Neural cell (in vitro differentiated cells): Measurements from ENCODE around the gene CHORDC1. TPM values are rescaled to one million over a fixed set of nuclear protein-coding genes. Genes with fewer than 3 reads are reported as not detected.

Experiments
- H2AFZ ChIP-seq: fragments of 200-600, 300-800 bp; sonication (generic), shearing (Covaris generic); 2 replicates; pipeline ENCODE4 v1.6.0; 2014; ENCODE audit warnings: low read depth, mild to moderate bottlenecking, antibody characterized with exemption, low read length, moderate library complexity
- H3F3A ChIP-seq: fragments of 200-600 bp; shearing (Covaris generic); 2 replicates; pipeline ENCODE4 v1.6.1; 2016; ENCODE audit warnings: mild to moderate bottlenecking, moderate library complexity, mixed read lengths, antibody characterized with exemption, low read length; ENCODE audit not compliant: insufficient read depth, poor library complexity, severe bottlenecking
- H3K27ac ChIP-seq: fragments of 200-600, 300-800 bp; sonication (generic), shearing (Covaris generic); 2 replicates; pipeline ENCODE4 v1.5.1; 2014; ENCODE audit warnings: mild to moderate bottlenecking, low read length, moderate library complexity
- H3K27me3 ChIP-seq: fragments of 300-800, 200-600 bp; sonication (generic), shearing (Covaris generic); 2 replicates; pipeline ENCODE4 v1.6.0; 2014; ENCODE audit warnings: mild to moderate bottlenecking, low read depth, low read length, moderate library complexity; ENCODE audit not compliant: insufficient read depth
- H3K36me3 ChIP-seq: fragments of 300-800, 200-600 bp; sonication (generic), shearing (Covaris generic); 2 replicates; pipeline ENCODE4 v1.5.1; 2014; ENCODE audit warnings: mild to moderate bottlenecking, antibody characterized with exemption, low read length, moderate library complexity; ENCODE audit not compliant: insufficient read depth
- H3K4me2 ChIP-seq: fragments of 300-800, 200-600 bp; sonication (generic), shearing (Covaris generic); 2 replicates; pipeline ENCODE4 v1.6.0; 2014; ENCODE audit warnings: mild to moderate bottlenecking, low read length
- H3K4me3 ChIP-seq: fragments of 300-800, 200-600 bp; sonication (generic), shearing (Covaris generic); 2 replicates; pipeline ENCODE4 v1.5.1; 2014; ENCODE audit warnings: mild to moderate bottlenecking, low read length, moderate library complexity
- H3K79me2 ChIP-seq: fragments of 200-600 bp; shearing (Covaris generic); replicated peaks from 2 replicates; pipeline ENCODE4 v1.6.0; 2014; ENCODE audit warnings: mild to moderate bottlenecking, low read length, moderate library complexity; ENCODE audit not compliant: insufficient read depth
- H3K9ac ChIP-seq: fragments of 300-800, 200-600 bp; sonication (generic), shearing (Covaris generic); 2 replicates; pipeline ENCODE4 v1.6.1; 2016; ENCODE audit warnings: mild to moderate bottlenecking, low read length, mixed read lengths
- H3K9me2 ChIP-seq: fragments of 200-600 bp; shearing (Covaris generic); 2 replicates; pipeline ENCODE4 v1.6.1; 2016; ENCODE audit warnings: mild to moderate bottlenecking, low read length, mixed read lengths; ENCODE audit not compliant: insufficient read depth
- H3K9me3 ChIP-seq: fragments of 200-600, 300-800 bp; sonication (generic), shearing (Covaris generic); 2 replicates; pipeline ENCODE4 v1.6.1; 2016; ENCODE audit warnings: mild to moderate bottlenecking, mixed run types, low read length, moderate library complexity, mixed read lengths
- H4K20me1 ChIP-seq: fragments of 200-600 bp; shearing (Covaris generic); 2 replicates; pipeline ENCODE4 v1.6.1; 2016; ENCODE audit warnings: mild to moderate bottlenecking, mixed run types; ENCODE audit not compliant: insufficient read depth
- EP300 ChIP-seq: fragments of 450-650 bp; conservative IDR thresholded peaks from 2 replicates; pipeline ENCODE4 v1.6.1; 2014; ENCODE audit warnings: antibody characterized with exemption, mild to moderate bottlenecking, moderate library complexity; ENCODE audit not compliant: poor library complexity, severe bottlenecking
- EZH2 ChIP-seq: fragments of 200-600, 300-800 bp; shearing (Covaris generic), sonication (generic); IDR thresholded peaks from 2 replicates; pipeline ENCODE4 v1.6.1; 2014; ENCODE audit warnings: antibody characterized with exemption, low read length, borderline replicate concordance, mild to moderate bottlenecking; ENCODE audit not compliant: insufficient read depth, poor library complexity, severe bottlenecking
- MXI1 ChIP-seq: fragments of 450-650 bp; conservative IDR thresholded peaks from 2 replicates; pipeline ENCODE4 v1.6.1; 2014; ENCODE audit warnings: antibody characterized with exemption, mild to moderate bottlenecking; ENCODE audit not compliant: poor library complexity, severe bottlenecking
- POLR2AphosphoS5 ChIP-seq: IDR thresholded peaks from 2 replicates; pipeline ENCODE4 v1.6.1; 2012
- RAD21 ChIP-seq: fragments of 450-650 bp; conservative IDR thresholded peaks from 2 replicates; pipeline ENCODE4 v1.6.1; 2014; ENCODE audit warnings: antibody characterized with exemption, mild to moderate bottlenecking, moderate library complexity
- SMC3 ChIP-seq: fragments of 450-650 bp; conservative IDR thresholded peaks from 2 replicates; pipeline ENCODE4 v1.6.1; 2014; ENCODE audit warnings: antibody characterized with exemption, mild to moderate bottlenecking, moderate library complexity; ENCODE audit not compliant: poor library complexity
- TAF1 ChIP-seq: IDR thresholded peaks from 2 replicates; pipeline ENCODE4 v1.6.1; 2012; ENCODE audit warnings: low read depth
- polyA plus RNA-seq: library from polyadenylated mRNA; depleted of rRNA; stranded (reverse); fragments of >200 nt; gene quantifications from 2 replicates; pipeline ENCODE4 v1.2.3, GENCODE V29; 2014
- TF ChIP-seq, protein P1 (sequence below): IDR thresholded peaks from 2 replicates; pipeline ENCODE4 v1.6.1; 2012; ENCODE audit warnings: borderline replicate concordance
- TF ChIP-seq, protein P2 (sequence below): fragments of 450-650 bp; IDR thresholded peaks from 2 replicates; pipeline ENCODE4 v1.5.1; 2014; ENCODE audit warnings: antibody characterized with exemption, mild to moderate bottlenecking, moderate library complexity; ENCODE audit not compliant: poor library complexity, severe bottlenecking

The CHORDC1 gene
- polyA plus RNA-seq, 1 donor from 2014 or later, result 63.9 TPM

DNA sequence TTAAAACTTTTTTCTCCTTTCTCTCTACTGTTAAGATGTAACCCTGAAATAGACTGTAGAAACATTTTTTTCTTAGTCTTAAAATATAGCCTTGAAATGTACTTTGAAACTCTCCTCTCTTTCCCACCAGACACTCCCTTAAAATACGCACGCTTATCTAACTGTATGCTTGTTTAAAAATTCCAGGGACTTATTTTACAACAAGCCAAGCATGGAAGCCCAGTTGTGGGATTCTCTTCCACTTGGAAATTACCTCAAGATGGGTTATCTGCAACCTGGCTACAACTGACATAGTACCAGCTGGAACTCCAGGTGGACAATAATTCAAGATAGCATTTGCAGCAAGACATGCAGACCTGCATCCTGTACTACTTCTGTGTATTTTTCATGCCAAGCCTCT, 12.1 kb upstream of the CHORDC1 start:
- Histone ChIP-seq H3K27me3 (no peaks in the 10 kb centered on the region), H3K9me3 (no peaks in the 10 kb centered on the region), H3K9me2 (no peaks in the 10 kb centered on the region), H2AFZ (no peak overlapping the region), H3K27ac (no peak overlapping the region), H4K20me1 (no peaks in the 10 kb centered on the region), H3K4me3 (no peak overlapping the region), H3K36me3 (no peaks in the 10 kb centered on the region), H3K9ac (no peak overlapping the region), H3K4me2 (no peak overlapping the region), H3F3A (no peaks in the 10 kb centered on the region), H3K79me2 (no peaks in the 10 kb centered on the region)
- no peak for TF ChIP-seq EZH2
- no peak for TF ChIP-seq RAD21
- TF ChIP-seq TAF1, result no peak
- TF ChIP-seq, protein P1, sequence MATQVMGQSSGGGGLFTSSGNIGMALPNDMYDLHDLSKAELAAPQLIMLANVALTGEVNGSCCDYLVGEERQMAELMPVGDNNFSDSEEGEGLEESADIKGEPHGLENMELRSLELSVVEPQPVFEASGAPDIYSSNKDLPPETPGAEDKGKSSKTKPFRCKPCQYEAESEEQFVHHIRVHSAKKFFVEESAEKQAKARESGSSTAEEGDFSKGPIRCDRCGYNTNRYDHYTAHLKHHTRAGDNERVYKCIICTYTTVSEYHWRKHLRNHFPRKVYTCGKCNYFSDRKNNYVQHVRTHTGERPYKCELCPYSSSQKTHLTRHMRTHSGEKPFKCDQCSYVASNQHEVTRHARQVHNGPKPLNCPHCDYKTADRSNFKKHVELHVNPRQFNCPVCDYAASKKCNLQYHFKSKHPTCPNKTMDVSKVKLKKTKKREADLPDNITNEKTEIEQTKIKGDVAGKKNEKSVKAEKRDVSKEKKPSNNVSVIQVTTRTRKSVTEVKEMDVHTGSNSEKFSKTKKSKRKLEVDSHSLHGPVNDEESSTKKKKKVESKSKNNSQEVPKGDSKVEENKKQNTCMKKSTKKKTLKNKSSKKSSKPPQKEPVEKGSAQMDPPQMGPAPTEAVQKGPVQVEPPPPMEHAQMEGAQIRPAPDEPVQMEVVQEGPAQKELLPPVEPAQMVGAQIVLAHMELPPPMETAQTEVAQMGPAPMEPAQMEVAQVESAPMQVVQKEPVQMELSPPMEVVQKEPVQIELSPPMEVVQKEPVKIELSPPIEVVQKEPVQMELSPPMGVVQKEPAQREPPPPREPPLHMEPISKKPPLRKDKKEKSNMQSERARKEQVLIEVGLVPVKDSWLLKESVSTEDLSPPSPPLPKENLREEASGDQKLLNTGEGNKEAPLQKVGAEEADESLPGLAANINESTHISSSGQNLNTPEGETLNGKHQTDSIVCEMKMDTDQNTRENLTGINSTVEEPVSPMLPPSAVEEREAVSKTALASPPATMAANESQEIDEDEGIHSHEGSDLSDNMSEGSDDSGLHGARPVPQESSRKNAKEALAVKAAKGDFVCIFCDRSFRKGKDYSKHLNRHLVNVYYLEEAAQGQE, result no peak
- TF ChIP-seq, protein P2, sequence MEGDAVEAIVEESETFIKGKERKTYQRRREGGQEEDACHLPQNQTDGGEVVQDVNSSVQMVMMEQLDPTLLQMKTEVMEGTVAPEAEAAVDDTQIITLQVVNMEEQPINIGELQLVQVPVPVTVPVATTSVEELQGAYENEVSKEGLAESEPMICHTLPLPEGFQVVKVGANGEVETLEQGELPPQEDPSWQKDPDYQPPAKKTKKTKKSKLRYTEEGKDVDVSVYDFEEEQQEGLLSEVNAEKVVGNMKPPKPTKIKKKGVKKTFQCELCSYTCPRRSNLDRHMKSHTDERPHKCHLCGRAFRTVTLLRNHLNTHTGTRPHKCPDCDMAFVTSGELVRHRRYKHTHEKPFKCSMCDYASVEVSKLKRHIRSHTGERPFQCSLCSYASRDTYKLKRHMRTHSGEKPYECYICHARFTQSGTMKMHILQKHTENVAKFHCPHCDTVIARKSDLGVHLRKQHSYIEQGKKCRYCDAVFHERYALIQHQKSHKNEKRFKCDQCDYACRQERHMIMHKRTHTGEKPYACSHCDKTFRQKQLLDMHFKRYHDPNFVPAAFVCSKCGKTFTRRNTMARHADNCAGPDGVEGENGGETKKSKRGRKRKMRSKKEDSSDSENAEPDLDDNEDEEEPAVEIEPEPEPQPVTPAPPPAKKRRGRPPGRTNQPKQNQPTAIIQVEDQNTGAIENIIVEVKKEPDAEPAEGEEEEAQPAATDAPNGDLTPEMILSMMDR, result no peak

DNA sequence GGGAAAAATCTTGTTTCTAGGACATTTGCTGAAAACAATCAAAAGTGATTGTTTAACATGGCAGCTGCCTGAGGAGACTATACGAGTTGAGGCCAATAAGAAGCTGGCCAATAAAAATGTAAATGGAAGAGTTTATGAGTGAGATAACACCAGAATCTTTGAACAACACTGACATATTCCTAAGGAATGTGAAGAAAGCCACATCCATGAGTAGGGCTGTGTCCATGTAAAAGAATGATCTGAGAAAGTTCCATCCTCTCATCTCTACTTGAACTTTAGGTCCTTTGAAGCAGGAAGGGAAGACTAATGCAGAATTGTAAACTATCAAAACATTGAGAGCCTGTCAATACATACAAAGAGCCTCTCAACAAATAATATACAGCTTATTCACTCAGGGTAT, 6.9 kb upstream of the CHORDC1 start:
- Histone ChIP-seq H3K9me2 (no peaks in the 10 kb centered on the region), H3K9me3 (no peaks in the 10 kb centered on the region), H3K36me3 (no peaks in the 10 kb centered on the region), H2AFZ (no peak overlapping the region), H3K79me2 (no peaks in the 10 kb centered on the region), H4K20me1 (no peaks in the 10 kb centered on the region), H3K4me3 (no peak overlapping the region), H3K27ac (no peak overlapping the region), H3K9ac (no peak overlapping the region), H3K4me2 (no peak overlapping the region), H3F3A (no peaks in the 10 kb centered on the region), H3K27me3 (no peaks in the 10 kb centered on the region)
- no peak for TF ChIP-seq EP300
- TF ChIP-seq EZH2, result no peak
- TF ChIP-seq, protein P2, result no peak
- no peak for TF ChIP-seq MXI1
- no peak for TF ChIP-seq POLR2AphosphoS5
- no peak for TF ChIP-seq RAD21
- TF ChIP-seq, protein P1, result no peak
- no peak for TF ChIP-seq TAF1
- no peak for TF ChIP-seq SMC3
